ENCODE results near the gene NTNG1. TPM values are rescaled to one million over a fixed set of nuclear protein-coding genes. Genes with fewer than 3 reads are reported as not detected.

NTNG1 gene
- total RNA-seq, 1 donor from 2014 or later: 0.79 TPM

GRCh38 chr1:107512836-107513235 lies 372.0 kb downstream of the NTNG1 start:
- H3K4me2 ChIP-seq: no peak overlapping the region
- H4K20me1 ChIP-seq (ENCODE audit: low read depth): no peaks in the 10 kb centered on the region
- H3K36me3 Mint-ChIP-seq: no peaks in the 10 kb centered on the region
- no peaks in the 10 kb centered on the region for H3K79me2 ChIP-seq (ENCODE audit: low read depth)
- H3K9ac ChIP-seq: no peak overlapping the region
- no peak overlapping the region for H3K4me3 ChIP-seq
- no peaks in the 10 kb centered on the region for H3K27me3 Mint-ChIP-seq (ENCODE audit: insufficient read depth, low read depth)
- TF ChIP-seq CTCF (IDR thresholded peaks at IDR 0.05): no peak
- TF ChIP-seq EZH2 (IDR thresholded peaks at IDR 0.05): no peak
- no peak for TF ChIP-seq EZH2phosphoT487 (IDR thresholded peaks at IDR 0.05)
- peaks cover 12% of the 10 kb centered on the region for H3K9me3 Mint-ChIP-seq
- H3K36me3 ChIP-seq: no peaks in the 10 kb centered on the region
- H3K27ac Mint-ChIP-seq: no peak overlapping the region
- H2AFZ ChIP-seq (replicated peaks): no peak overlapping the region
- DNase-seq (ENCODE audit: low spot score): no peak
- H3K4me3 Mint-ChIP-seq: no peak overlapping the region
- H3K4me1 ChIP-seq: no peaks in the 10 kb centered on the region
- no peak overlapping the region for H3K27ac ChIP-seq
- no peaks in the 10 kb centered on the region for H3K27me3 ChIP-seq
- H3K4me1 Mint-ChIP-seq: no peaks in the 10 kb centered on the region
- no peaks in the 10 kb centered on the region for H3F3A ChIP-seq (ENCODE audit: low read depth)
- no peaks in the 10 kb centered on the region for H3K9me3 ChIP-seq (ENCODE audit: low read depth)

DNA sequence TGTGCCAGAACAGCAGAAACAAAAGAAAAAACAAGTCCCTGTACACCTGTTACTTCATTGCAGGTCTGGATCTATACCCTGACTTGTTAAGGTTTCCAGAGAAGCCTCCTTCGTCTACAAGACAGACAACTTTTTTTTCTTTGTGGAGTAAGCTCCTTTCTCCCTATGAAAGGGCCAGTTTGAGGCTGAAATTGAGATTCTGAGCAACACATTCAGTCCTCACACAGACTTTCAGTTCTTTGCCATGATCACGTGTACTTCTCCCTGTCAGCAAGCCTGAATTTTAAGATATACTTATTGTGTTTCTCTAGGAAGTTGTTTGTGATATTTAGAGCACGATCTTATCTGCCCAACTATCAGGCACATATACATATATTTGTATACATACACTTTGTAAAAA lies 374.0 kb downstream of the NTNG1 start:
- Mint-ChIP-seq H3K4me3 (no peak overlapping the region), H3K27me3 (ENCODE audit: insufficient read depth, low read depth) (no peaks in the 10 kb centered on the region), H3K9me3 (peaks cover 11% of the 10 kb centered on the region), H3K4me1 (no peaks in the 10 kb centered on the region), H3K36me3 (no peaks in the 10 kb centered on the region), H3K27ac (no peak overlapping the region)
- H3K27ac ChIP-seq: no peak overlapping the region
- H3F3A ChIP-seq (ENCODE audit: low read depth): no peaks in the 10 kb centered on the region
- no peak for TF ChIP-seq CTCF (IDR thresholded peaks at IDR 0.05)
- TF ChIP-seq EZH2 (IDR thresholded peaks at IDR 0.05): no peak
- TF ChIP-seq EZH2phosphoT487 (IDR thresholded peaks at IDR 0.05): no peak
- H3K4me2 ChIP-seq: no peak overlapping the region
- no peaks in the 10 kb centered on the region for H3K4me1 ChIP-seq
- H4K20me1 ChIP-seq (ENCODE audit: low read depth): no peaks in the 10 kb centered on the region
- H3K9ac ChIP-seq: no peak overlapping the region
- H3K27me3 ChIP-seq: no peaks in the 10 kb centered on the region
- no peaks in the 10 kb centered on the region for H3K9me3 ChIP-seq (ENCODE audit: low read depth)
- no peak for DNase-seq (ENCODE audit: low spot score)
- H3K36me3 ChIP-seq: no peaks in the 10 kb centered on the region
- no peak overlapping the region for H3K4me3 ChIP-seq
- no peak overlapping the region for H2AFZ ChIP-seq (replicated peaks)
- no peaks in the 10 kb centered on the region for H3K79me2 ChIP-seq (ENCODE audit: low read depth)

GRCh38 chr1:107515702-107516101 lies 374.9 kb downstream of the NTNG1 start:
- no peaks in the 10 kb centered on the region for H3K27me3 Mint-ChIP-seq (ENCODE audit: insufficient read depth, low read depth)
- Histone ChIP-seq H2AFZ (replicated peaks) (no peak overlapping the region), H3K4me1 (no peaks in the 10 kb centered on the region), H3F3A (ENCODE audit: low read depth) (no peaks in the 10 kb centered on the region), H3K79me2 (ENCODE audit: low read depth) (no peaks in the 10 kb centered on the region), H3K4me3 (no peak overlapping the region), H3K27ac (no peak overlapping the region), H3K9me3 (ENCODE audit: low read depth) (no peaks in the 10 kb centered on the region), H3K9ac (no peak overlapping the region), H4K20me1 (ENCODE audit: low read depth) (no peaks in the 10 kb centered on the region), H3K27me3 (no peaks in the 10 kb centered on the region), H3K4me2 (no peak overlapping the region), H3K36me3 (no peaks in the 10 kb centered on the region)
- H3K4me3 Mint-ChIP-seq: no peak overlapping the region
- TF ChIP-seq CTCF (IDR thresholded peaks at IDR 0.05) (no peak), EZH2 (IDR thresholded peaks at IDR 0.05) (no peak), EZH2phosphoT487 (IDR thresholded peaks at IDR 0.05) (no peak)
- peaks cover 7% of the 10 kb centered on the region for H3K9me3 Mint-ChIP-seq
- H3K4me1 Mint-ChIP-seq: no peaks in the 10 kb centered on the region
- H3K36me3 Mint-ChIP-seq: no peaks in the 10 kb centered on the region
- DNase-seq (ENCODE audit: low spot score): no peak
- H3K27ac Mint-ChIP-seq: no peak overlapping the region

Measured in neural progenitor cell (in vitro differentiated cells).